Measurements from ENCODE around the gene LINS1.

The LINS1 gene

DNA sequence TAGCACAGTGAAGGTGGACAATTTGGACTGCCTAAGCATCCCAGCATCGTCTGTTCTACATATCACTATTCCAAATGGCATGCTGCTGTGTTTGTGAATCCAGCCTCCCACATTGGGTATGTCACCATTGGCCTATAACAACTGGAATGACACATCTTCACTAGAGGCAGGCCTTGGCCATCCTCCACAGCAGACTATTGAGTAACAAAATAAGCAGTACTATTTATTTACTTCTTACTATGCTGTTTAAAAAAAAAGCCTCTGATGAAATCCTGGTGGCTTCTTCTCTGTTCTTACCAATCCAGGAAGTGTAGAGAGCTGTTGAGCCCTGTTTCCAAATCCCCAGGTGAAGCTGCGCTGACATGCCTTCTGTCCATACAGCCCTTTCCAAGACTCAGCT lies 42.7 kb downstream of the LINS1 start:
- TF ChIP-seq, protein P1, sequence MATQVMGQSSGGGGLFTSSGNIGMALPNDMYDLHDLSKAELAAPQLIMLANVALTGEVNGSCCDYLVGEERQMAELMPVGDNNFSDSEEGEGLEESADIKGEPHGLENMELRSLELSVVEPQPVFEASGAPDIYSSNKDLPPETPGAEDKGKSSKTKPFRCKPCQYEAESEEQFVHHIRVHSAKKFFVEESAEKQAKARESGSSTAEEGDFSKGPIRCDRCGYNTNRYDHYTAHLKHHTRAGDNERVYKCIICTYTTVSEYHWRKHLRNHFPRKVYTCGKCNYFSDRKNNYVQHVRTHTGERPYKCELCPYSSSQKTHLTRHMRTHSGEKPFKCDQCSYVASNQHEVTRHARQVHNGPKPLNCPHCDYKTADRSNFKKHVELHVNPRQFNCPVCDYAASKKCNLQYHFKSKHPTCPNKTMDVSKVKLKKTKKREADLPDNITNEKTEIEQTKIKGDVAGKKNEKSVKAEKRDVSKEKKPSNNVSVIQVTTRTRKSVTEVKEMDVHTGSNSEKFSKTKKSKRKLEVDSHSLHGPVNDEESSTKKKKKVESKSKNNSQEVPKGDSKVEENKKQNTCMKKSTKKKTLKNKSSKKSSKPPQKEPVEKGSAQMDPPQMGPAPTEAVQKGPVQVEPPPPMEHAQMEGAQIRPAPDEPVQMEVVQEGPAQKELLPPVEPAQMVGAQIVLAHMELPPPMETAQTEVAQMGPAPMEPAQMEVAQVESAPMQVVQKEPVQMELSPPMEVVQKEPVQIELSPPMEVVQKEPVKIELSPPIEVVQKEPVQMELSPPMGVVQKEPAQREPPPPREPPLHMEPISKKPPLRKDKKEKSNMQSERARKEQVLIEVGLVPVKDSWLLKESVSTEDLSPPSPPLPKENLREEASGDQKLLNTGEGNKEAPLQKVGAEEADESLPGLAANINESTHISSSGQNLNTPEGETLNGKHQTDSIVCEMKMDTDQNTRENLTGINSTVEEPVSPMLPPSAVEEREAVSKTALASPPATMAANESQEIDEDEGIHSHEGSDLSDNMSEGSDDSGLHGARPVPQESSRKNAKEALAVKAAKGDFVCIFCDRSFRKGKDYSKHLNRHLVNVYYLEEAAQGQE (IDR thresholded peaks at IDR 0.05; ENCODE audit: insufficient read depth in 1 of 2, low read depth in 2 of 2, low read length in 2 of 2): no peak
- no peak for TF ChIP-seq SIN3A (IDR thresholded peaks at IDR 0.05; ENCODE audit: borderline replicate concordance, insufficient read depth, low read length)
- TF ChIP-seq FOXP2 (optimal IDR thresholded peaks at IDR 0.05; ENCODE audit: borderline replicate concordance, extremely low read depth, extremely low read length, insufficient read depth): no peak
- no peak for TF ChIP-seq TAF1 (IDR thresholded peaks at IDR 0.05; ENCODE audit: borderline replicate concordance, insufficient read depth, low read length)

DNA sequence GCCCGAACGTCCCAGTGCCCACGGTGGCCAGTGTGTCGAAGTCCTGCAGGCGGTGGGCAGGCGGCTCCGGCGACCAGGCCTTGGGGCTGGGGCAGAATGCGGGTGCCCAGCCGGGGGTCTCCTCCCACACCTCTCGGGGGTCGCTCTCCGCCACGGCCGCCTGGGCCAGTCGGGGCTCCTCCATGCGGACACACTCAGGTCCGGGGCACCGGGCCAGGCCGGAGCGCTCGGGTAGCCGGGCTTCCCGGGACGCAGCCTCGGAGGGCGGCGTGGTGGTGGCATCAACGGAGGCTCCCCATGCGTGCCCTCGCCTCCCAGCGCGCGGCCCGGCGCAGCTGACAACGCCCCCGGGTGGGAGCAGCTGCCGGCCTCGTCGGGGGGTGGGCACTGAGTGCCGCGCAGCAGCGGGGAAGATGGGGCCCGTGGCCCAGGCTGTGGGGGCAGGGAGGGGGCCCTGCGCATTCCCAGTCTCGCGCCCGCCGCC lies 43.2 kb downstream of the LINS1 start:
- TF ChIP-seq, protein P1 (IDR thresholded peaks at IDR 0.05; ENCODE audit: insufficient read depth in 1 of 2, low read depth in 2 of 2, low read length in 2 of 2): no peak
- TF ChIP-seq POLR2AphosphoS5 (IDR thresholded peaks at IDR 0.05; ENCODE audit: low read depth, low read length) (no peak), FOXP2 (optimal IDR thresholded peaks at IDR 0.05; ENCODE audit: borderline replicate concordance, extremely low read depth, extremely low read length, insufficient read depth) (no peak), SIN3A (IDR thresholded peaks at IDR 0.05; ENCODE audit: borderline replicate concordance, insufficient read depth, low read length) (no peak), TAF1 (IDR thresholded peaks at IDR 0.05; ENCODE audit: borderline replicate concordance, insufficient read depth, low read length) (no peak)

DNA sequence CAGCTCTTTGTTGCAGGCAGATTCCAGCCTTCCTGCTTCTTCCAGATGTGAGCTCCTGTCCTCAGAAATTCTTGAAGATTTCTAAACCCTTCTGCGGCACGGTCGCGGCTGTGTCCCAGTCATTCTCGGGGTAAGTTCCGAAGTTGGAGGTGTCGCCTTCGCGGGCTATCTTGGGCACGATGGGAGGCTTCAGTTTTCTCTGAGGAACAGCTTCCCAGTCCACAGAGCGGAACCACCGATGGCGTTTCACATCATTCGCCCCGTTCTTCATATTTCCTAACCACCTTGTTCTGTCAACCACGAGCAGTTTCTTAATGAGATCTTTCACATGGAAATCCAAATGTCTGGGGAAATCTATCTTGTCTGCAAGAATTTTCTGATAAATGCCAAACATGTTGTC lies 48.5 kb downstream of the LINS1 start:
- TF ChIP-seq SIN3A (IDR thresholded peaks at IDR 0.05; ENCODE audit: borderline replicate concordance, insufficient read depth, low read length) (no peak), POLR2AphosphoS5 (IDR thresholded peaks at IDR 0.05; ENCODE audit: low read depth, low read length) (no peak), FOXP2 (optimal IDR thresholded peaks at IDR 0.05; ENCODE audit: borderline replicate concordance, extremely low read depth, extremely low read length, insufficient read depth) (no peak), TAF1 (IDR thresholded peaks at IDR 0.05; ENCODE audit: borderline replicate concordance, insufficient read depth, low read length) (no peak)
- TF ChIP-seq, protein P1 (IDR thresholded peaks at IDR 0.05; ENCODE audit: insufficient read depth in 1 of 2, low read depth in 2 of 2, low read length in 2 of 2): no peak

DNA sequence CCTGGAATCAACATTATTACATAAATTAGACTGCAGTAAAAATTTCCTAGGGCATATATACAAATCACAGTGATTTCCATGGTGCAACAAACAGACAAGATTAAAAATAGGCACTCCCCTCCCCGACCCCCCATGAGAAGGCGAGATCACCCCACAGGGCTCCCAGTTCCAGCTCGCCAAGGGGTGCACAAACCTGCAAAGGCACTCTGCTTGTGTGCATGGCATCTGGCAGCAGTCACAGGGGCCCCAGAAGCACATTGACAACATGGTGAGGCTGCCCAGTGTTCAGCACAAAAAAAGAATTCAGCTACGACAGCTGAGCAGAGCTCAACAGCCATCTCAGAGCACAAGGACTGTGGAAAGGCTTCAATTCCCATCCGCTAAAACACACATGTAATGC lies 54.0 kb downstream of the LINS1 start:
- TF ChIP-seq, protein P1 (IDR thresholded peaks at IDR 0.05; ENCODE audit: insufficient read depth in 1 of 2, low read depth in 2 of 2, low read length in 2 of 2): no peak
- no peak for TF ChIP-seq SIN3A (IDR thresholded peaks at IDR 0.05; ENCODE audit: borderline replicate concordance, insufficient read depth, low read length)
- TF ChIP-seq TAF1 (IDR thresholded peaks at IDR 0.05; ENCODE audit: borderline replicate concordance, insufficient read depth, low read length): no peak
- no peak for TF ChIP-seq FOXP2 (optimal IDR thresholded peaks at IDR 0.05; ENCODE audit: borderline replicate concordance, extremely low read depth, extremely low read length, insufficient read depth)
- TF ChIP-seq POLR2AphosphoS5 (IDR thresholded peaks at IDR 0.05; ENCODE audit: low read depth, low read length): no peak

DNA sequence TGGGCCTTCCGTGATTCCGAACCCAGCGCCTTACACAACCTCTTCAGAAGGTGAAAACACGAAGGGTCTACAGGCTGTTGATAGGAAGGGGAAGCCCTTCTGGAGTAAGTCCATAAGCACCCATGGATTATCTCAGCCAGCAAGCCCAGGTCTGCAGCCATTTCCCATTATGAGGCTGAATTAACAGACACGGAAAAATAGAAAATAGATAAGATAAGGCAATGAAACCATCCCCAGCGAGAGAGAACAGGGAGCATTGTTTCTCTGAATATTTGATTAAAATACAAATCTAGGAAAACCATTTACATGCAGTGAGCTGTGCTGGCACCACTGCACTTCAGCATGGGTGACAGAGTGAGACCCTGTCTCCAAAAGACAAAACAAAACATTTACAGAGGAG lies 57.0 kb downstream of the LINS1 start:
- TF ChIP-seq, protein P1 (IDR thresholded peaks at IDR 0.05; ENCODE audit: insufficient read depth in 1 of 2, low read depth in 2 of 2, low read length in 2 of 2): no peak
- TF ChIP-seq FOXP2 (optimal IDR thresholded peaks at IDR 0.05; ENCODE audit: borderline replicate concordance, extremely low read depth, extremely low read length, insufficient read depth) (no peak), TAF1 (IDR thresholded peaks at IDR 0.05; ENCODE audit: borderline replicate concordance, insufficient read depth, low read length) (no peak), SIN3A (IDR thresholded peaks at IDR 0.05; ENCODE audit: borderline replicate concordance, insufficient read depth, low read length) (no peak), POLR2AphosphoS5 (IDR thresholded peaks at IDR 0.05; ENCODE audit: low read depth, low read length) (no peak)

Data from PFSK-1 (cell line).